Endothelial cell (in vitro differentiated cells): ENCODE measurements around the gene TLR1. TPM values are rescaled to one million over a fixed set of nuclear protein-coding genes. Genes with fewer than 3 reads are reported as not detected.

Experiments used
- DNase-seq: peaks from one replicate; pipeline ENCODE4 v3.0.0; 2021; ENCODE audit warnings: low spot score
- H3K27ac Mint-ChIP-seq: one replicate; pipeline ENCODE4 v1.8.0; 2021; ENCODE audit warnings: mixed read lengths, inconsistent platforms; ENCODE audit not compliant: unreplicated experiment
- H3K27me3 Mint-ChIP-seq: one replicate; pipeline ENCODE4 v1.8.0; 2021; ENCODE audit warnings: mild to moderate bottlenecking, moderate library complexity, mixed read lengths, inconsistent platforms; ENCODE audit not compliant: unreplicated experiment
- H3K36me3 Mint-ChIP-seq: one replicate; pipeline ENCODE4 v1.8.0; 2021; ENCODE audit warnings: mild to moderate bottlenecking, low read depth, mixed read lengths, inconsistent platforms; ENCODE audit not compliant: unreplicated experiment
- H3K4me1 Mint-ChIP-seq: one replicate; pipeline ENCODE4 v1.8.0; 2021; ENCODE audit warnings: mild to moderate bottlenecking, mixed read lengths, inconsistent platforms; ENCODE audit not compliant: unreplicated experiment
- H3K4me3 Mint-ChIP-seq: one replicate; pipeline ENCODE4 v1.8.0; 2021; ENCODE audit warnings: mild to moderate bottlenecking, mixed read lengths, inconsistent platforms; ENCODE audit not compliant: unreplicated experiment
- H3K9me3 Mint-ChIP-seq: one replicate; pipeline ENCODE4 v1.8.0; 2021; ENCODE audit warnings: mixed read lengths, inconsistent platforms; ENCODE audit not compliant: unreplicated experiment
- total RNA-seq: library from RNA; stranded (reverse); fragmentation: NEBNext Ultra II Directional; extraction: Animal tissue kit (Norgen Biotek cat#: 25700); gene quantifications from one replicate; pipeline ENCODE4 v1.2.1, GENCODE V29; 2021; ENCODE audit not compliant: unreplicated experiment
- TF ChIP-seq, protein P1 (sequence below): fragments of 200-600 bp; sonication (generic); IDR thresholded peaks from one replicate; pipeline ENCODE4 v1.5.0; 2021; ENCODE audit warnings: antibody characterized with exemption; ENCODE audit not compliant: unreplicated experiment

Gene TLR1
- total RNA-seq, 1 donor from 2014 or later = 0.23 TPM

DNA sequence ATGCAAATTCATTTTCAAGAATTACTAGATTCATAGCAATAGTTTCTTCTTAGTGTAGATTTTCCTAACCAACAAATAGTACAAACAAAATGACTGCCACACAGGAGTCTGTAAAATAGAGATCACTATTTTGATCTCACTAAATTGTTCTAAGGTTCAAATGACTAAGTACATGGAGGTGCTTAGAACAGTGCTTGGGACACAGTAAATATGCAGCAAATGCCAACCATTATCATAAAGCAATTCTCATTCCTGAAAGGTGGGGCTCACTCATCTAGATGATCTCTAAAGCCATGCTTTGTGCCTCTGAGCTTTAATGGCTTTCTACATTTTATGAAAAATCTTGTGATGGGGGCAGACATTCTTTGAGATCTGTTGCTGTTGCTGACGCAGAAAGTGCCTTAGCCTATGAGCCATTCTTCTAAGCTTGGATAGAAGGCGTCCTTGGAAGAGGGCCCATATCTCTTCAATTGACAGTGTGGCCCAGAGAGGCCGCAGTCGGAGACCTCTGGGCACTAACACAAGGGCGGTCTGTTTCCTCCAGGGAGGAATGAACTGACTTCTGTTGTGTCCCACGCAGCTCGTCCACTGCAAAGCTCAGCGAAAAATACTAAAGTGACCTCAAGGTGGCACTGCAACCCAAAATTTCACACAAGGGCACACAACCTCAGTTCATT lies 45.3 kb downstream of the TLR1 start:
- DNase-seq = peak; percentile 68
- TF ChIP-seq, protein P1, sequence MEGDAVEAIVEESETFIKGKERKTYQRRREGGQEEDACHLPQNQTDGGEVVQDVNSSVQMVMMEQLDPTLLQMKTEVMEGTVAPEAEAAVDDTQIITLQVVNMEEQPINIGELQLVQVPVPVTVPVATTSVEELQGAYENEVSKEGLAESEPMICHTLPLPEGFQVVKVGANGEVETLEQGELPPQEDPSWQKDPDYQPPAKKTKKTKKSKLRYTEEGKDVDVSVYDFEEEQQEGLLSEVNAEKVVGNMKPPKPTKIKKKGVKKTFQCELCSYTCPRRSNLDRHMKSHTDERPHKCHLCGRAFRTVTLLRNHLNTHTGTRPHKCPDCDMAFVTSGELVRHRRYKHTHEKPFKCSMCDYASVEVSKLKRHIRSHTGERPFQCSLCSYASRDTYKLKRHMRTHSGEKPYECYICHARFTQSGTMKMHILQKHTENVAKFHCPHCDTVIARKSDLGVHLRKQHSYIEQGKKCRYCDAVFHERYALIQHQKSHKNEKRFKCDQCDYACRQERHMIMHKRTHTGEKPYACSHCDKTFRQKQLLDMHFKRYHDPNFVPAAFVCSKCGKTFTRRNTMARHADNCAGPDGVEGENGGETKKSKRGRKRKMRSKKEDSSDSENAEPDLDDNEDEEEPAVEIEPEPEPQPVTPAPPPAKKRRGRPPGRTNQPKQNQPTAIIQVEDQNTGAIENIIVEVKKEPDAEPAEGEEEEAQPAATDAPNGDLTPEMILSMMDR = no peak
- Mint-ChIP-seq H3K36me3 (no peaks in the 10 kb centered on the region), H3K4me1 (no peaks in the 10 kb centered on the region), H3K9me3 (no peaks in the 10 kb centered on the region), H3K4me3 (no peak overlapping the region), H3K27ac (no peak overlapping the region), H3K27me3 (peaks cover 3% of the 10 kb centered on the region)

DNA sequence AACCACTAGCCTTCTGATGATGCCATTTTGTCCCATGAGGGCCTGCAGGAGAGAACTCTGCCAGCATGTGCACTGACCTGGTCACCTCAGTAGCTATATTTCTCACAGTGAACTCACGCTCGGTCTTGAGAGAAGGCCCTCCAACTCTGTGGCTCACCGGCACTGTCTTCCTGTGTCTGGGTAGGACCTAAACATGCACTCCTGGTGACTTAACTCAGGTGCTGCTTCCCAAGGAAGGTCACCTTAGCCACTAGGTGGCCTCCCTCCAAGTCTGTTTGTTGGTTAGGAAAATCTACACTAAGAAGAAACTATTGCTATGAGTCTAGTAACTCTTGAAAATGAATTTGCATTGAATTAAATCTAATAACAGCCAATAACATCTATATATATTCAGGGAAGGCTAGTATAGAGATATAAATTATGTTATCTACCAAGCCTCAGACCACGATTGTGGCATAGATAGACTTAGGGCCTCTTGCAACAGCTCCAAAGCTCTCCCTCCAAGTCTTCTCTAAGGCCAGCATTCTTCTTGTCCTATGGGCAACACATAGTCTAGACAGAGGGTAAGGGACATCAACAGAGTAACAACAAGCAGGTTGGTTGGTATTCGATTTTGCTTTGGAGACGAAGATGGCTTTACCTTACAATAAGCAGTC lies 46.5 kb downstream of the TLR1 start:
- Mint-ChIP-seq H3K9me3 (no peaks in the 10 kb centered on the region), H3K4me1 (no peaks in the 10 kb centered on the region), H3K27me3 (peaks cover 3% of the 10 kb centered on the region), H3K4me3 (no peak overlapping the region), H3K27ac (no peak overlapping the region), H3K36me3 (no peaks in the 10 kb centered on the region)
- TF ChIP-seq, protein P1 = no peak
- DNase-seq = no peak

DNA sequence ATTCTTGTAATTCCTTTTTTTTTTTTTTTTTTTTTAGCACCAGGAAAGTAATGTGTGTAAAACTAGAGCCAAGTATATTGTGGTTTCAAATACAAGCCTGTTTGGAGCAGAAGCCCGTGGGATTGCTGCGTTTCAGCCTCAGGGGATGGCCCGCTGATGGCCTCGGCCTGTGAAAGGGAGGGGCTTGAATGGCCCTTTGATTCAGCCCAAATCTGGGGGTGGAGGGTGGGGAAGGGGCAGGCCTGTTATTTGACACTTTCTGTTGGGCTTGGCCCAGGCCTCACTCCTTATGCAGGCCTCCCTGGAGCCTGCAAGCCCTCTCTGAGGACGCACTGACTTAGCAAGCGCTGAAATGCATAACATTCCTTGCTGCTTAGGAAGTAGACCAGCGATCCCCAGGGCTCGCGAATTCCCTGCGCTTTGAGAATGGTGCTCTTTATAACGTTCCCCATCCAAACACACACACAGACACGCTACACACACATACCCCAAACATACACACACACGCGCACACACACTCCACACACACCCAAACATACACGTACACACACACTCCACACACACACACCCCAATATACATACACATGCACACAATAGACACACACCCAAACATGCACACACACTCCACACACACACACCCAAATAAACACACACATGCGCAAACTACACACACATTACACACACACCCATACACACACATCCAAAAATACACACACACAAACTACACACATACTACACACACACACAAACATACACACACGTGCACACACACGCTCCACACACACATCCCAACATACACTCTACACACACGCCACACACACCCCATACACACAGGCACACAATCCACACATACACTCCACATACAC lies 51.4 kb downstream of the TLR1 start:
- peaks cover 4% of the 10 kb centered on the region for H3K9me3 Mint-ChIP-seq
- H3K4me1 Mint-ChIP-seq = no peaks in the 10 kb centered on the region
- peaks cover 4% of the 10 kb centered on the region for H3K36me3 Mint-ChIP-seq
- peaks cover 7% of the 10 kb centered on the region for H3K27me3 Mint-ChIP-seq
- TF ChIP-seq, protein P1 = no peak
- DNase-seq = peak; percentile 52
- H3K4me3 Mint-ChIP-seq = no peak overlapping the region
- no peak overlapping the region for H3K27ac Mint-ChIP-seq

DNA sequence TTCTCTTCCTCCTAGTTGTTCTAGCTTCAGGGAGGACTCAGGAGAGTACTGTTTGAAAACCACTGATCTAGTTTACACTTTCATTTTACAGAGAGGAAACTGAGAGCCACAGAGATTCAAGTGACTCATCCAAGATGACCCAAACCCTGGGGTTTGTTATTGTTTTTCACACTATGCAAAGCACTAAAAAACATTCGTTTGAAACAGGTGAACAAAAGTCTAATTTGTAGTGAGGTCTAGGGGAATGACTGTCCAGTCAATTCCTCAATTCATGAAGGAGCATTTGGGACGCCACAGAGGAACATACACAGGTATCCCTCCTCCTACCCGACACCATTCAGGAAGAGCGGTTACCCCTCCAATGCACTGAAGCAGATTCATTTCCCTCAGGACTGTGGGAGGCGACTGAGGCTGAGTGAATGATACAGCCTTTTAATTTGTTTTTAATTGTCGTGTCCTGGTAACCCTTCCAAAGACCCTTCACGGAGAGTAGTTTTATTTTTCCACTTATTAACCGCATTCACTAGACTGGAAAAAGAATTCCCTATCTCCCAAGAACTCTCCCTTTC lies 52.1 kb downstream of the TLR1 start:
- no peak overlapping the region for H3K4me3 Mint-ChIP-seq
- DNase-seq = no peak
- H3K27me3 Mint-ChIP-seq = peaks cover 7% of the 10 kb centered on the region
- no peaks in the 10 kb centered on the region for H3K4me1 Mint-ChIP-seq
- H3K27ac Mint-ChIP-seq = no peak overlapping the region
- peaks cover 4% of the 10 kb centered on the region for H3K9me3 Mint-ChIP-seq
- TF ChIP-seq, protein P1 = no peak
- peaks cover 6% of the 10 kb centered on the region for H3K36me3 Mint-ChIP-seq
